ENCODE results near the gene OTOL1.
"Not testable (repeated sequence)": the region's sequence is repeated elsewhere in the genome, so short reads cannot be mapped to it uniquely, and the experiment has no call there.

The OTOL1 gene

GRCh38 chr3:161496508-161496907 is at the start of gene OTOL1:
Gene OTOL1 (plus strand): TSS chr3:161496808. CDS start chr3:161496808, 0 bp downstream.
- FAIRE-seq: no peak

- FAIRE-seq: no peak
Observed at GRCh38 chr3:161449785-161450184, 46.8 kb upstream of the OTOL1 start.

DNA sequence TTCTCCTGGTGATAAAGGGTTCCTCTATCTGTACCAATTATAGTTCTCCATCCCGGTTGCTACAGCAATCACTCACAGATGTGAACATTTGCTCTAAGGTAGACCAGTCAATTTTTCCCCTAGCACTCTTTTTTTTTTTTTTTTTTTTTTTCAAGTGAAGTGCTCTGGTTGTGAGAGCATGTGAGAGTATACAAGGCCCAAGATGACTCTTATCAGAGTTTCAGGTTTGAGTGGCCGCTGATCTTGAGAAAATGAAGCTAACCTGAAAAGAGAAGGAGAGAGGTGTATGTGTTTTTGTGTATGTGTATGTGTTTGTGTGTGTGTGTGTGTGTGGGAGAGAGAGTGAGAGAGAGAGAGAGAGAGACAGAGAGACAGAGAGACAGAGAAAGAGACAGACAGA is 44.4 kb upstream of the OTOL1 start:
- FAIRE-seq: no peak

DNA sequence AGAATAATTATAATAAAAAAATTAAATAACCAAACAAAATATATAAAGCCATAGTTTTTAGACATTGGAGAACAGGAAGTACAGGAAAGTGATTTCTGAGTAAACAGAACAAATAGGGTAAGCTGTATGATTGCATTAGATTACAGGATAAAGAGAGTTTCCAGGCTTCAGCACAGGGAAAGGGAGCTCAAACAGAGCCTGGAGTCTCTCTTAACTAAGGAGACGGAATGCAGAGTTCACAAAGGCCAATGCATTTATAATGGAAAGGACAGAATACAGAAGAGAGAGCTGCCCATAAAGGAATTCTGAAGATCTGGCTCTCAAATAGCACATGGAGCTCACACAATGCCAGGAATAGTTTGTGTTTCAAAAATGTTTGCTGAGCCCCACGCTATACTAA is 42.0 kb upstream of the OTOL1 start:
- no peak for FAIRE-seq

DNA sequence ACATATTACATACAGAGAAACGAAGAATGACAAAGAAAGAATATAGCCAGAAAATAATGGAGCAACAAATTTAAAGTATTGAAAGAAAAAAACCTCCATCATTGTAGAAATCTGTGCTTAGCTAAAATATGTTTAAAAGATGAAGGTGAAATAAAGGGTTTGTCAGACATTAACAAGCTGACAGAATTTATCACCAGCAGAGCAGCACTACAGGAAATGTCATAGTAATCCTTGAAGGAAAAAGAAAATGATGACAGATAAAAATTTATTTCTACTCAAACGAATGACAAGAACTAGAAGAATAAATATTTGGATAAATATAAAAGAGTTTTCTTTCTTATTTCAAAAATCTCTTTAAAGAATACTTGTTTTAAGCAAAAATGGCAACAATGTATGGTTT is 40.6 kb upstream of the OTOL1 start:
- FAIRE-seq: no peak

DNA sequence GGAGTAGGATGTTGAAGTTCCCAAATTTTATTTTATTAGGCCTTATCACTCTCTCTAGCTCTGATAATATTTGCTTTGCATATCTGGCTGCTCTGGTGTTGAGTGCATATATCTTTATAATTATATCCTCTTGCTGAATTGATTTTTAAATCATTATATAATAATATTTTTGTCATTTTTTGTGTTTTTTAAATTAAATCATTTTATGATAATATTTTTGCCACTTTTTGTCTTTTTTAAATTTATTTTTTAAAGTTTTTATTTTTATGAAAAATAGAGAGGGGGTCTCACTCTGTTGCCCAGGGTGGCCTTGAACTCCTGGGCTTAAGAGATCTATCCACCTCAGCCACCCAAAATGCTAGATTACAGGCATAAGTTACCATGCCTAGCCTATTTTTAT is 34.5 kb upstream of the OTOL1 start:
- no peak for FAIRE-seq

DNA sequence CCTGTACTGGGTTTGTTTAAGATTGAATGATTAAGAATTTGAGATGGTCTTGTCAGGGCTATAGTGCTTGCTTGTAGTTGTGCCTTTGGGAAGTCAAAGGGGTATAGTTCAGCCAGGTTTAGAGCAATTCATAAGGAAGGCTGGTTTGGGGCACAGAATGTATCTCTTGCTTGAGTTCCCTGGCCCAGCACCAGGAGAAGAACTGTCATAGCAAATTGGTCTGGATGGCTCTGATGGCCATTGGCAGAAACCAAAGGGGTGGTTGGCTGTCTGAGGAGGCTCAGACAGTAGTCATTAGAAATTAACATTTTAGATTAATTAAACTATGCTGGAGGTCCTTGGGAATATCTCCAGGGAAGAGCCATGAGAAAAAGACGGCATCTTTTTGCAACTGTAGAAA is 25.4 kb upstream of the OTOL1 start:
- FAIRE-seq: no peak

GRCh38 chr3:161474139-161474538 is 22.5 kb upstream of the OTOL1 start:
- no peak for FAIRE-seq

GRCh38 chr3:161474741-161475140 is 21.9 kb upstream of the OTOL1 start:
- no peak for FAIRE-seq

- FAIRE-seq: no peak
Observed at GRCh38 chr3:161475206-161475605, 21.4 kb upstream of the OTOL1 start.

- no peak for FAIRE-seq
Observed at GRCh38 chr3:161475905-161476304, 20.7 kb upstream of the OTOL1 start.

- FAIRE-seq: no peak
Observed at GRCh38 chr3:161484226-161484625, 12.4 kb upstream of the OTOL1 start.

DNA sequence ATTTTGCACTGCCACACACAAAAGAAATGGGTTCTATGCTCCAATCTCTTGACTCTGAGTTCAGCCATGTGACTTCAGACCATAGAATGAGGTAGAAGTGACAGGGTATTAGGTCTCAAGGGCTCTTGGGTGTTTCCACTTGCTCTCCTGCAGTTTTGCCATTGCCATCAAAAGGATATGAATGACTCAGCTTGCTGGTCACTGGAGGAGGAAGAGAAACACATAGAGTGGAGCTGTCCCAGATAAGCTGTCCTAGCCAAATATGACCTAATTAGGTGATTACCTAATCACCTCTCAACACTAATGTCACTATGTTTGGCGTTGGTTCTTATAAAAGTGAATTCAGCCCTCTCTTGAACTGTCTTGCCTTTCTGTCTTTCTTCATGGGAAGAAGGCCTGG is 8.3 kb upstream of the OTOL1 start:
- FAIRE-seq: not testable (repeated sequence)

GRCh38 chr3:161489395-161489794 is 7.2 kb upstream of the OTOL1 start:
- no peak for FAIRE-seq

GRCh38 chr3:161490845-161491244 is 5.8 kb upstream of the OTOL1 start:
- FAIRE-seq: not testable (repeated sequence)

DNA sequence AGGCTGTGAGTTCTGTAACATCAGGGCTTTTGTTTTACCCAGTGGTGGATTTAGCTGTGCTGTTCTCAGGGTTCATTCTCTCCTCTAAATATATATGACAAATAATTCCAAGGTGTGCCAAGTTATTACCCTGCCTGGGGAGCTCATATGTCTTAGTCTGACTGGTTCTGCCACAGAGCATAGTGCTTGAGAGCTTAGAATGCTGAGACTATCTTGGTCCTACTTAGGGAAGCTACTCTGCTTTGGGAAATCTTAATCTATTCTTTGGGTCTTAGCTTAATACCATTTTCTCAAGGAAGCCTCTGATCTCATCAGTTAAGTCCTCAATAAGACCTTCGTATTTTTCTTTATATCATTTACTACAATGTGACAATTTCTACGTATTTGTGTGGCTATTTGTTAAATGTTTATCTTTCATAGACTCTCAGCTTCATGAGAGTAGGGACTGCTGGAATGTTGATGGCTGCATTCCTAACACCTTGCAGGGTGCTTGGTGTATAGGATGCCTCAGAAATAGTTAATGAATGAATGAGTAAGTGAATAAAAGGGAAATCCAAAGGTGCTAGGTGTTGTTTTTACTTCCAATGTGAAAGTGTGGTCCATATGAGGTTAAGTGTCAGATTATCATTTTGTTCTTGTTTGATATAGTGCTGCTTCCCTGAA is 1.8 kb downstream of the OTOL1 start:
- no peak for FAIRE-seq

DNA sequence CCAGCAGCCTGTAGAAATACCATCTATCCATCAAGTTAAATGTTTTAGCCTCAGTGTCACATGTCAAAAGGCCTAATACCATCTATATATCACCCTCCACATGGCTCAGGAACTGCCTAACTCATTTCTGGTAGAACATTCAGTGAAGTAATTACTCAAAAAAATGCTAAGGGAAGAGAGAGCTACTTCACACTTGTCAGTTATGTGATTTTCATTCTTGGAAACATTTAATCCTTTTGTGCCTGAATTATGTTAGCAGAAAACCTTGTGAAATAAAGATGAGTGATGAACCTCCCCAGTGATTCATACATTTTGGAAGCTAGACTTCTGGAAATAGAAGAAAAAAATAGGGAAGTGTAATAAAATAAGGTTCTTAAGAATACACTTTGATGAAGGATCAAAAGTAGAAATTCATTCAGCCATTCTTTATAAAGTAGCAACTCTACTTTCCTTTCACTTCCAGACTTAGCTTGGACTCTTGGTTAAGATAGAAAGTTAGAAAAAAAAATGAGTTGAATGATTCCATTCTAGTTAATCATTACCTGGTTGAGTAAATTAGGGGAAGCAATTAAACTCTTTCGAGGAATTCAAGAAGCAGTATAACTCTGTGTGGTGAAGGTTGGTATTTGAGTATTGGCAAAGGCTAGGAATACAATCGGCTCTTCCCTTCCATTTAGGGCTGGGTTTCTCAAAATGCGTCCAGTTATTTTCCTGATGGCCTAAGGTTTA is 3.6 kb downstream of the OTOL1 start:
- FAIRE-seq: peak; percentile 88

GRCh38 chr3:161503271-161503670 is 6.7 kb downstream of the OTOL1 start:
- no peak for FAIRE-seq

DNA sequence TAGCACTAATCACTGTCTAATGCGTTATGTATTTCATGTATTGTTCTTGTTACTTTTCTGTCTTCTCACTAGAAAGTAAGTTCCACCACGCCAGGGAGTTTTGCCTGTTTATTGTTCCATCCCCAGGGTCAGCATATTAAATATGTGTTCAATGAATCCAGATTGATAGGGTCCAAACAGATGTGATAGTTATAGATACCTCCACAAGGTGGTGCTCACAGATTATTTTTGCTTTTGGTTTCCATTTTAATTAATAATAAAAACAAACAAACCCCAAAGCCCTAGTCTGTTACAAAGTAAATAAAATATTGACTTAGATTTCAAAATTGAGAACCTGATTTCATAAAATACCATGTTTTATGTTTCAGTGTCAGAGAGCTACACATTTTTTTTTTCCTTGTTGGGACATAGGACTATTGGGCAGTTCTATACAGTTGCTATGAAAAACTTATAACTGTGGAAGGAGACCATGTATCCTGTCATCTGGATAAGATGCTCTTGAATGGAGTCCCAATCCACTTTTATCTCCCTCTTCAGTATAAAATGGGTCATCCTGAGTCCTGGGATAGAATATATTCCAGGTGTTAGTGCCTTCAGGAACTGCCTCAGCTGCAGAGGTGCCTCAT is 12.4 kb downstream of the OTOL1 start:
- FAIRE-seq: peak; percentile 64

GRCh38 chr3:161510510-161511260 is 14.1 kb downstream of the OTOL1 start:
- FAIRE-seq: no peak

- FAIRE-seq: no peak
Observed at GRCh38 chr3:161523916-161524315, 27.3 kb downstream of the OTOL1 start.

GRCh38 chr3:161531930-161532329 is 35.3 kb downstream of the OTOL1 start:
- no peak for FAIRE-seq

DNA sequence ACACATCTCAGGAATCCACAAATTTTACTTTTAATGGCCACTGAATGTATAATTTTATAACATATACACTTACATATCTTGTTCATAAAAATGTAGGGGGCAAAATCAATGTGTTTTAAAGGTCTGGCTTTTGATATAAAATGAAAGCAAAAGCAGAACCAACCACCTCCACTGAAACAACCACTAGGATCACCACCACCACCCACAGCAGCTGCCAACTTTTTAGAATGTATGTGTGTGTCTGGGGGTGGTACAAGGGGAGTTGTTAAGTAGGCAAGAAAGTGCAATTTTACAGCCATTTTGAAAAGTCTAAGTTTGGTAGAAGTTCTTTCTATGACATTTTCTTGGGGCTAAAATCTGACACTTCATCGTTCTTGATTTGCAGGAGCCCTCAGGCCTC is 44.0 kb downstream of the OTOL1 start:
- no peak for FAIRE-seq

DNA sequence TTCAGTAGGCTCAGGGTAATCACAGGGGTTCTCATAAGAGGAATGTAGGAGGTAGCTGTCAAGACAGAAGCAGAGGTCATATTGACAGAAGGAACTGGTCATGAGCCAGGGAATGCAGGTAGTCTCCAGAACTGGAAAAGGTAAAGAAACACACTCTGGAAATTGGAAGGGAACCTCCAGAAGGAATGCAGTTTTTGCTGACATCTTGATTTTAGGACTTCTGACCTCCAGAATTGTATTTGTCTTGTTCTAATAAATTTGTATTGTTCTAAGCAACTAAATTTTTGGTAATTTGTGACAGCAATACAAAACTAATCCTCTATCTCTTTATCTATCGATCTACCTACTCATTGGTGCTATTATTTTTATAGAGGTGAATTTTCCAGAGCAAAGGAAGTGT is 49.2 kb downstream of the OTOL1 start:
- no peak for FAIRE-seq

Data from islet of Langerhans (tissue), 1 donor.